ENCODE data around the gene SMIM9. TPM values are rescaled to one million over a fixed set of nuclear protein-coding genes. Genes with fewer than 3 reads are reported as not detected.

The SMIM9 gene
- total and polyA plus RNA-seq, 12 donors, result 0.28 to 0.47 (median 0.28) TPM; not detected in 9

DNA sequence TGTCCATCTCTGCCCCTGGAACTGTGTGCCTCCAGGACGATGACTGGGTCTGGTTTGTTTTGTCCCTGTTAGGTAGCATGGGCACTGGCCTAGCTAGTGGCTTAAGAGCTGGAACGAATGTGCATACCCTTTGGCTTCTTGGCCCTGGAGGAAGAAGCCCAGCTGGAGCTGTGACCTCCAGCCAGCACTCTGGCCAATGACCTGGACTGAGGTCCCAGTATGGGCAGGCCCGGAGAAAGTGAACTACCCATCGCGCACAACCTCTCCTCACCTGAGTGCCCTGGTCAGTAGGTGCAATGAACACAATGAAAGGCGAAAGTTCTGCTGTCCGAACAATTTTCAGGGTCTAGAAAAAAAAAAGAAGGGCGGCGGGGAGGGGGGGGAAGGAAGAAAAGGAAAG, 53.5 kb downstream of the SMIM9 start:
- intact Hi-C loops (cut with DNase I), result no loop called here
- no peaks in the 10 kb centered on the region for H3K27me3 ChIP-seq
- DNase-seq, result no peak
- H3K27ac ChIP-seq, result no peak overlapping the region
- H3K36me3 ChIP-seq, result peaks cover 0 to 72% (median 0%) of the 10 kb centered on the region in 9 donors
- ATAC-seq, result no peak
- no peaks in the 10 kb centered on the region for H3K4me1 ChIP-seq
- no peak overlapping the region for H3K4me3 ChIP-seq
- TF ChIP-seq, protein P1, sequence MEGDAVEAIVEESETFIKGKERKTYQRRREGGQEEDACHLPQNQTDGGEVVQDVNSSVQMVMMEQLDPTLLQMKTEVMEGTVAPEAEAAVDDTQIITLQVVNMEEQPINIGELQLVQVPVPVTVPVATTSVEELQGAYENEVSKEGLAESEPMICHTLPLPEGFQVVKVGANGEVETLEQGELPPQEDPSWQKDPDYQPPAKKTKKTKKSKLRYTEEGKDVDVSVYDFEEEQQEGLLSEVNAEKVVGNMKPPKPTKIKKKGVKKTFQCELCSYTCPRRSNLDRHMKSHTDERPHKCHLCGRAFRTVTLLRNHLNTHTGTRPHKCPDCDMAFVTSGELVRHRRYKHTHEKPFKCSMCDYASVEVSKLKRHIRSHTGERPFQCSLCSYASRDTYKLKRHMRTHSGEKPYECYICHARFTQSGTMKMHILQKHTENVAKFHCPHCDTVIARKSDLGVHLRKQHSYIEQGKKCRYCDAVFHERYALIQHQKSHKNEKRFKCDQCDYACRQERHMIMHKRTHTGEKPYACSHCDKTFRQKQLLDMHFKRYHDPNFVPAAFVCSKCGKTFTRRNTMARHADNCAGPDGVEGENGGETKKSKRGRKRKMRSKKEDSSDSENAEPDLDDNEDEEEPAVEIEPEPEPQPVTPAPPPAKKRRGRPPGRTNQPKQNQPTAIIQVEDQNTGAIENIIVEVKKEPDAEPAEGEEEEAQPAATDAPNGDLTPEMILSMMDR (IDR thresholded peaks at IDR 0.05), result no peak
- H3K9me3 ChIP-seq, result no peaks in the 10 kb centered on the region
- WGBS, 2 donors, result 96 to 97% methylated on average over 7 to 9 of the region's 9 CpGs

DNA sequence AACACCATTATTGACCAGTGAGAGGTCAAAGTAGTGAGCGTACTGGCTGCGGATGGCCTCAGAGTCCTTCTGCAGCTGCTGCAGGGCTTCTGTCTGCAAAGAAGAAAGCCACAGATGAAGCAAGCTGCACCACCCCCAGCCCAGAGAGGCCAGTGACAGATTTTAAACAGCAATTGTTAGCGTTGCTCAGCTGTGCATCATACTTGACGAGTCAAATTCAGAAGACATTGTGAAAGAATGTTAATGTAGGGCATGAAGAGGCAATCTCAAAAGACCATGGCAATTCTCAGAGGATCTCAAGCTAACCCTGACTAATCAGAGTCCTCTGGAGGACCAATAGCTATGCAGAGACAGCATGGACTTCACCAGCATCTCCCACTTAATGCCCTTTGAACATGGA, 55.2 kb downstream of the SMIM9 start:
- intact Hi-C loops (cut with DNase I), result no loop called here
- H3K27ac ChIP-seq, result no peak overlapping the region
- peaks cover 0 to 85% (median 6%) of the 10 kb centered on the region in 9 donors for H3K36me3 ChIP-seq
- no peak for ATAC-seq
- WGBS, 2 donors, result 90 to 93% methylated on average over 4 of the region's 4 CpGs
- TF ChIP-seq, protein P1 (IDR thresholded peaks at IDR 0.05), result no peak
- no peak overlapping the region for H3K4me3 ChIP-seq
- no peak for DNase-seq
- H3K27me3 ChIP-seq, result no peaks in the 10 kb centered on the region
- no peaks in the 10 kb centered on the region for H3K4me1 ChIP-seq
- H3K9me3 ChIP-seq, result no peaks in the 10 kb centered on the region

DNA sequence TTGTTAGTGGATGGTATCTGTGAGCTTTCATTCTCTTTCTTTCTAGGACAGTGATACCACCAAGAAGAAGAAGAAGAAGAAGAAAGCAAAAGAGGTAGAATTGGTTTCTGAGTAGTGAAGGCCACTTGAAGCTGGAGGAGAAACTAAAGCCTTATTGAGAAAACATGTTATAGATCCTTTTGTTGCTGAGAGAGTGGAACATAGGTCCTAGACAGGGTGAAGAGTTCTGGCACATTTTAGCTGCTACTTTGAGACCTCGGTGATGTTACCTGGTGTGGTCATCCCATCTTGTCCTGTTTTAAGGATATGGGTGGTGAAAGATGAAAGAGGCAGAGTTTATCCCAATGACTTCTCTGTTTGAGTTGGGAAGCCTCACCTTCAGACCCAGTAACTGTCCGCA, 57.7 kb downstream of the SMIM9 start:
- Histone ChIP-seq H3K4me1 (no peaks in the 10 kb centered on the region), H3K36me3 (peaks cover 0 to 90% (median 6%) of the 10 kb centered on the region in 9 donors), H3K27ac (no peak overlapping the region), H3K4me3 (no peak overlapping the region), H3K9me3 (peaks cover 0 to 7% (median 0%) of the 10 kb centered on the region in 11 donors), H3K27me3 (no peaks in the 10 kb centered on the region)
- DNase-seq (no peak), ATAC-seq (no peak)
- TF ChIP-seq, protein P1 (IDR thresholded peaks at IDR 0.05), result no peak
- intact Hi-C loops (cut with DNase I), result no loop called here
- WGBS, 2 donors, result 95 to 100% methylated on average over 2 of the region's 2 CpGs

- intact Hi-C loops (cut with DNase I), result no loop called here
- peak in 1 of 2 donors; percentile 14 for DNase-seq
- Histone ChIP-seq H3K27me3 (no peaks in the 10 kb centered on the region), H3K4me3 (no peak overlapping the region), H3K36me3 (peaks cover 0 to 90% (median 6%) of the 10 kb centered on the region in 9 donors), H3K9me3 (peaks cover 0 to 7% (median 0%) of the 10 kb centered on the region in 11 donors), H3K27ac (peak overlapping the region in 1 of 10 donors; percentile 22), H3K4me1 (no peaks in the 10 kb centered on the region)
- ATAC-seq, result peak; percentile 69 to 94 (median 85)
- TF ChIP-seq, protein P1 (IDR thresholded peaks at IDR 0.05), result no peak
- WGBS, 2 donors, result 71 to 75% methylated on average over 14 to 15 of the region's 15 CpGs
These were observed 58.8 kb downstream of the SMIM9 start for GRCh38 chrX:154775419-154776349.

Measured in heart right ventricle (tissue), 16 donors.